ENCODE measurements around the gene PPP1CC.
A peak's percentile ranks its signal among the peaks of the same experiment; 100 is the strongest.

Gene PPP1CC

DNA sequence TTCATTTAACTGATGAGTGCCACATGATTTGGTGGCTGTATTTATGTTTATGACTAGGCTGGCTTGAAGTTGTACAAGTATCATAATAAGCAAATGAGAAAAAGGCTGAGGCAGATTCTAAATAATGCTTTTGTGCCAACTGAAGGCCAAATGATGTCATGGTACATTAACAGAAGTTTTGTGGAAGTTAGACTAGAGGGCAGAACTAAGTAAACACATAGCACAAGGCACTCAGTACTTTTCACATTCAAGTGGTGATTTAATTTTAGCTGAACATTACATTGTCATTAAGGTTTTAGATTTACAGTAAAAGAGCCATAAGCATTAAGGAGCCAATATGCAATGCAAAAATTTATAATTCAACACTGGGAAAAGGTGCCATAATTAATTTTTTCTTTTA is 21.1 kb downstream of the PPP1CC start:
- no peak for DNase-seq

DNA sequence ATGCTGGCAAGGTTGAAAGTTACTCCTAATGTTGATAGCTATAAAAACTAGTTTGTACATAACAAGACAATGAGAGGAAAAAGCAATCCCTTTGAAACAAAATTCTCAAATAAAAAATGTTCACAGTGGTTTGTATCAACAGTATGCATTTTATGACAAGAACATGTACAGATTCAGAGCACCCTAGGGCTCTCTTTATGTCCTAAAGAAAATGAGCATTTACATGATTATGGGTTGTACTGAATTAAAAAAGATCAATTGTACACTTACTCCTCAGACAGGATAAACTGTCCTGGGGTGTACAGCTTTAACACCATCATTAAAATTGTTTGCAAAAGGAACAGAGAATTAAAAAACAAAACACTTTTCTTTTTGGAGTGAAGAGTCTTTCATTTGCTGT is 22.2 kb downstream of the PPP1CC start:
- DNase-seq: no peak

DNA sequence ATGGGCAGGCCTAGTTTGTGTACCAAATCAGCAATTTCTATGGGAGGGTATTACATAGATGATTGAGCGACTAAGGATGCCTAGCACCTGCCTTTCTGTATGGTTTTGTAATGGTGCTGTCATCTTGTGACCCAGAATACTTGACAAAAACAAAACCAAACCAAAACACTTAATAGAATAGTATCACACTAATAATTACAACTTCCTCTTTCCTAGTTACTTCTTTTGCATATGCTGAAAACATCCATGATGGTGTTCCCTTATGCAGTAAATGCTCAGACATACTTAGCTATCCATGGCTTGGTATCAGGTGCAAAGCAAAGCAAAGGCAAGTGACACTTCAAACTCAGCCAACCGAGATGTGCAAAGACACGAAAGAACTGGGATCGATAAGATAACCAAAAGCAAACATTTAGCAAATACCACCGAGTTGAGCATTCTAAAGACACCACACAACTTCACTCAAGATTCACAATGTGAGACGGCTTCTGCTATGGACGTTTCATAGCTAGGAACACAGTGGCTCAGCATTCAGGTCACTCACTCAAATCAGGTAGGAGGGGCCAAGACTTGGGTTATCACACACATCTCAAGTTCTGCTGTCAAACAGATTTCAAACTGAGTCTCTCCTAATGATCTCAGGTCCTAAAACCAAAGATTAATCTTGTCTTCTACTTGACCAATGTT is 24.3 kb downstream of the PPP1CC start:
- no peak for DNase-seq

DNA sequence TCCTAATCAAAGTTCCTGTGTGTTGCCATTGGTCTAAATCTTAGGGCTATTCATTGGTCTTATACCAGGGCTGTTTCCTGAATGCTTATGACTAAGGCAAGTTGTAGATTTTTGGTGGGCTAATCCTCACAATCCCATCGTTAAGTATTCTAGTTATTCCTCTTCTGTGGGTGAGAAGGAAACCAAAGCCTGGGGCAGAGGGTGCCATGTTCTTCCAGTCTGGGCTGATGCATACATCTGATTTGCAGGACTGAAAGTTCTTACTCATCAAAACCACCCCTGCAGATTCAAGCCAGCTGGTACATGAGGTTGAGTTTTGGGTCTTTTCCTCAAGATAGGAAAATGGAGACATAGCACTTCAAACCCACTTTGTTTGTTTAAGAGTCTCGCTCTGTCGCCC is 25.7 kb downstream of the PPP1CC start:
- no peak for DNase-seq

DNA sequence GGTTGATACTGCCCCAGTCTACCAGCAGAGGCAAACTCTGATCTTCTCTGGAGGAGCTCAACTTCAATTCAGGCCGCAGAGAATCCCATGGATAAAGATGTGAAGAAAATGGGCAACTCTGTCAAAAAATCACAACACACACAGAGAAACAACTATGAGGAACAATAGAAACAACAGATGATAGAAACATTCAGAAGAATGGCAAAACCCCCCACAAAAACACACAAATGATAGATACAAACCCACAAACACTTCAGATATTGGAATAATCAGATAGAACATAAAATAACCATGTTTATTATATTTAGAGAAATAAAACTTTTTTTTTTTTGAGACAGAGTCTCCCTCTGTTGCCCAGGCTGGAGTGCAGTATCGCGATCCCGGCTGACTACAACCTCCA is 33.8 kb downstream of the PPP1CC start:
- DNase-seq: no peak

DNA sequence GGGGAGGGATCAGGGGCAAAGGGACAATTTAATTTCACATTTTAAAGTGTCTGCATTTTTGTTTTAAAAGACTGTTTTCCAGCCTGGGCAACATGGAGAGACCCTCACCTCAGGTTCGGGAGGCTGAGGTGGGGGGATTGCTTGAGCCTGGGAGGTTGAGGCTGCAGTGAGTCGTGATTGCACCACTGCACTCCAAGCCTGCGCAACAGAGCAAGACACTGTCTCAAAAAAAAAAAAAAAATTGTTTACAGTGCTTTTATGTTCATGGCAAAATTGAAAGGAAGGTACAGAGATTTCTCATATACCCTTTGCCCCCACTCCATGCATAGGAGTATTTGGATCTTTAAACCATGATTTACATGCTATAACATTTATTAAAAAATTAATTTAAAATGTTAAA is 37.4 kb downstream of the PPP1CC start:
- no peak for DNase-seq

DNA sequence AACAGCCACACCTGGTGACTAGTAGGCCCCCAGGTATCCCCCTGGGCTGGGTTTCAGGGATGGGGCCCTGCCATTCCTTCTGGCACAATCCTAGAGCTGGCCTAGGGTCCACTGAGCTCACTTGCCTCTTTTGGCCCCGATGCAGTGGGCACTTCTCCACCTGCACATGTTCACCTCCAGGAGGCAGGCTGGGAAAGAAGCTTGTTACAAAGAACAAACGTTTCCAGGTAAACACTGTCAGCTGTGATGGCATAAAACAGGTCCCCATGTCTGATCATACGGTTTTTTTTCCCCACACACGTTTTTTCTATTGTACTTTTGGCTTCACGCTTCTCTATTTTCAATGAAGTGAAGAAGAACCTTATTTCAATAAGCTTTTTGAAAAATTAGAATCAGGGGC is 37.9 kb downstream of the PPP1CC start:
- no peak for DNase-seq

DNA sequence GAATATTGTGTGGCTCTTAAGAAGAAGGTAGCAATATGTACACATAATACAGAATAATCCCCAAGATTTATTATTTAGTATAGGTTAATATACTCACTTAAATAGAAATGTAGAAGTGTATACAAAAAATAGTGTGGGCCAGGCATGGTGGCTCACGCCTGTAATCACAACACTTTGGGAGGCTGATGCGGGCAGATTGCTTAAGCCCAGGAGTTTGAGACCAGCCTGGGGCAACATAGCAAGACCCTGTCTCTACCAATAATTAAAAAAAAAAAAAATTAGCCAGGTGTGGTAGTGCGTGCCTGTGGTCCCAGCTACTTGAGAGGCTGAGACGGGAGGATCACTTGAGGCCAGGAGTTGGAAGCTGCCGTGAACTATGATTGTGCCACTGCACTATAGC is 38.5 kb downstream of the PPP1CC start:
- no peak for DNase-seq

DNA sequence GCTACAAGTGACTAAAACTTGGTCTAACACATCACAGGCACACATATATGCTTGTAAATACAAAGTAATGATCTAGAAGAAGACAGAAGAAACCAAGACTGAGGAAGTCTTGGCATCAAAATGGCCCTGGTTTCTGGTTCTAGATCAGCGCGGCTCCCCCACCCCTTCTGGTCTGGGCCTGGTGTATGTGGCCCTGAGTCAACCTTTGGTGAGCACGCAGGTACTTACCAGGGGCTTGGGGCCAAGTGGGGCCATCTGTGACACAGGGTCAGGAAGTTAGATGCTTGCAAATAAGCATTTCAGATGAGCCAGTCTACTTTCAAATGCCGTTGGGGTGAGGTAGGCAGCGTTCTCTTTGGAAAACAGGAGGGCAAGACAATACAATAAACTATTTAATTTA is 40.6 kb downstream of the PPP1CC start:
- DNase-seq: no peak

DNA sequence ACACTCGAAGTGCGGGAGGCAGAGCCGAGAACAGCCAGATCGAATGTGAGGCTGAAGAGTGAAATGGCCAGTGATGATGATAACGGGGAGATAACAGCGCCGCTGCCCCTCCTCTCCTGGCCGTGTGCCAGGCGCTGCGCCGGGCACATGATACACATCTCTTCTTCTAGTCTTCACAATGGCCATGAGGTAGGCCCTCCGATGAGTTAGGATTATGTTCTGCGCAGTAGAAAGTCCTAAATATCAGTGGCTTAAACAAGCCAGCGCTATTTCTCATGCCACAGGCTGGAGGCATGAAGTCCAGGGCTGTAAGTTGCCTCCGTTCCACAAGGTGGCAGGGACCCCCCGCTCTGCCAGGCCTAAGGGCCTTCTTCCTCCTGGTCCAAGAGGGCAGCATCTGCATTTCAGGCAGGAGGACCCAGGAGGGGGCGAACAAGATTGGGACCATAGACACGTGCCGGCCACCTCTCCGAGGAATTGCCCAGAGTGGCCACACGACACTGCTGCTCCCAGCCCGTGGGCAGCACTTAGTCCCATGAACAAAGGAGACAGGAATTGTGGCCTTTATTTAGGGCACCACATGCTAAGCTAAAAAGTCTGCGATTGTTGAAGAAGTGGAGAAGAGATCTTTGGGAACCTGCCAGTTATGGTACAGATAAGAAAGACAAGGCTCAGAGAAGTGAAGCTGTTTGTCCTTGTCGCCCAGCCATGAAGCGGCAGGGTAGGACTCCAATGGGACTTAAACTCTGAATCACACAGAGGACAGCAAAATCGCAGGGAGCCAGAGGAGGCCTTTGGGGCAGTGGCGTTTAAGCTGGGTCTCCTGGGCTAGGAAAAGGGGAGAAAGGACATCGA is 42.9 kb downstream of the PPP1CC start:
- DNase-seq: no peak

DNA sequence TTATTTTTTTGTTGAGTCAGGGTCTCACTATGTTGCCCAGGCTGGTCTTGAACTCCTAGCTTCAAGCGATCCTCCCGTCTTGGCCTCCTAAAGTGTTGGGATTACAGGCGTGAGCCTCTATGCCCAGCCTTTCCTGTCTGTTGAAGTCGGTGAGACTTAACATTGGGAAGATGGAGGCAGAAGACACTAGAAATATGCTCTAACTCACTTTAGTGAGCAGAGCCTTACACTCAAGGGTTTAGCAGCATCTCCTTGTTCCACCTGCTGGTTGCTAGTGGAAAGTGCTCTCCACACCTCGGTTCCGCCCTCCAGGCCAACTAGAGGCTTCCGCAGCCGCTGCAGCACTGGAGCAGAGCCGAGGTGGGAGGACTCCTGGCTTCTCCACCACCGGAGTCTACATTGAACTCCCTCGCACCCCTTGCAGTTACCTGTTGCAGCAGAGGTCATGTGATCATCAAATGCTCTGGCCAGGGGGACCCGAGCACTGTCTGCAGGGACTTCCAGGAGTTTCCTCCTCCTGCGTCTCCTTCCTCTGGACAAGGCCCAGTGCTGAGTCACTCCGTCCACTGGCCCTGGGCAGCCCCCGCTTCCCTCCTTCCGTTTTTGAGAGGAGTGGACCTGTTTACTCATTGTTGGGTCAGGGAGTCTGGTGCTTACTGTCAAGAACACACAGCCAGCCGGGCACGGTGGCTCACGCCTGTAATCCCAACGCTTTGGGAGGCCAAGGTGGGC is 44.4 kb downstream of the PPP1CC start:
- peak; percentile 56 for DNase-seq

DNA sequence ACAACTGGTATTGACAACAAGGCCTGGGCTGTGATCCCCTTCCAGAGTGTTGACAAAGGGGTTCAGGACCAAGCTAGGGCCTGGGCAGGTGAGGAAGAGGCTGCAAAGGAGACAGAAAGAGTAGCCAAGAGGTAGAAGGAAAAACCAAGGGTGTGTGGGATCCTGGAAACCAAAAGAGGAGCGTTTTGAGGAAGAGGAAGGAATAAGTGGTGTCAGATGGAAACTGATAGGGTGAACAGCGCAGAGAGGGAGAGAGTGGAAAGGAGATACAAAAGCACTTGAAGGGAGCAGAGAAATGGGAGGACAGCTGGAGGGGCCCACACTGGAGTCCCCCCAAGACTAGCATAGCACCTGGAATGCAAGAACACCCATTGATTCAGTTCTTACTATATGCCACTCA is 45.5 kb downstream of the PPP1CC start:
- no peak for DNase-seq

DNA sequence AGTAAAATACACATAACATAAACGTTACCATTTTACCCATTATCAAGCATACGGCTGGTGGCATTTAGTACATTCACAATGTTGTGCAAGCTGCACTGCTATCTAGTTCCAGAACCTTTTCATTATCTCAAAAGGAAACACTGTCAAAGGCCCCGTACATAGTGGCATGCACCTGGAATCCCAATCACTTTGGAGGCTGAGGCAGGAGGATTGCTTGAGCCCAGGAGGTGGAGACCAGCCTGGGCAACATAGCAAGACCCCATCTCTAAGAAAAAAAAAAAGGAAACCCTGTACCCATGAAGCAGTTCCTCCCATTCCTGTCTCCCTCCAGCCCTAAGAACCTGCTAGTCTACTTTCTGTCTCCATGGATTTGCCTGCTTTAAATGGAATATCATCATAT is 46.4 kb downstream of the PPP1CC start:
- DNase-seq: no peak

DNA sequence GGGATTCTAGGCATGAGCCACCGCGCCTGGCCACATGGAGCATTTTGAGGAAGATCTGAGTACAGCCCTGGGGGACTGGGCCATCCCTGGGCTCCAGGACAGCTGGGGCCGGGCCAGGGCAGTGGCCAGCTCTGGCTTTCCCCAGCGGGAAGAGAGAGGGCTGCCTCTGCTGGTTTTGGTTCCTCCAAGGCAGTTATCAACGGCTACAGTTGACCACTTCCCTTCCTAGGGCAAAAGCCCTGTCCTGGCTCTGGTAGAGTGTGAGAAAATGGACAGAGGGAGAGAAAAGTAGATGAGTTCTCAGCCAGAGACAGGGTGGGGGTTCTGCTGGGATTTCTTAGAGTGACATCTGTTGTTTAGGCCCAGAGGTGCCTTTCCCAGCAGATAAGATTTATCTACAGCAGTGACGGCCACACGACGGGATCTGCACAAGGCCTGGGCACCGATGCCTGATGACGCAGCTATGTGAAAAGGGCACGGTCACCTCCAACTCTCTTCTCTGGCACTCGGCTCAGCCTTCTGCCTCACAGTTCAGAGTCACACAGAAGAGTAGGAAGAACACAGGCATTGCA is 48.3 kb downstream of the PPP1CC start:
- no peak for DNase-seq

DNA sequence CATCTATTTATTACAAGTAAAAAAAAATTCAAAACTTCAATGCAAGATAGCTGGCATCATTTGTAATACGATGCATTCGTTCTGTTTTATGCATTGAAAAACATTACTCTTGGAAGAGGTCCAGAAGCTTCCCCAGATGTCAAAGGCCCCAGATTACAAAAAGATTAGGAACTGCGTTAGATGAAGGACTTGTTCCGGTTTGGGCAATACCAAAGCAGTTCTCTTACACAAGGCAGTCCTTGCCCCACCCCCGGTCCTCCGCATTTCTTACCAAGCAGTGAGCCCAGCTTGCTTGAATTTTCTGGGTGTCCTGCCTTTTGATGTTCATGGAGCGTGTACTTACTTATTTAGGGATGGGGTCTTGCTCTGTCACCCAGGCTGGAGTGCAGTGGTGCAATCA is 49.0 kb downstream of the PPP1CC start:
- no peak for DNase-seq

DNA sequence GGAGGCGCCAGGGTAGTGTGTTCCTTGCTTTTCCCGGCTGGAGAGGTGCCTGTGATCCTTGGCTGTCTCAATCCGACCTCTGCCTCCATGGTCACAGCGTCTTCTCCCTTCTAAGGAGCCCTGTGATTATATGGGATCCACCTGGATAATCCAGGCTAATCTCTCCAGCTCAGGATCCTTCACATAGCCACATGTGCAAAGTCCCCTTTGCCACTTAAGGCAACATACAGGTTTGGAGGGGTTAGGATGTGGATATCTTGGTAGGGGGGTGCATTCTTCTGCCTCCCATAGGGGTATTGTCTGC is 52.6 kb downstream of the PPP1CC start:
- DNase-seq: no peak

DNA sequence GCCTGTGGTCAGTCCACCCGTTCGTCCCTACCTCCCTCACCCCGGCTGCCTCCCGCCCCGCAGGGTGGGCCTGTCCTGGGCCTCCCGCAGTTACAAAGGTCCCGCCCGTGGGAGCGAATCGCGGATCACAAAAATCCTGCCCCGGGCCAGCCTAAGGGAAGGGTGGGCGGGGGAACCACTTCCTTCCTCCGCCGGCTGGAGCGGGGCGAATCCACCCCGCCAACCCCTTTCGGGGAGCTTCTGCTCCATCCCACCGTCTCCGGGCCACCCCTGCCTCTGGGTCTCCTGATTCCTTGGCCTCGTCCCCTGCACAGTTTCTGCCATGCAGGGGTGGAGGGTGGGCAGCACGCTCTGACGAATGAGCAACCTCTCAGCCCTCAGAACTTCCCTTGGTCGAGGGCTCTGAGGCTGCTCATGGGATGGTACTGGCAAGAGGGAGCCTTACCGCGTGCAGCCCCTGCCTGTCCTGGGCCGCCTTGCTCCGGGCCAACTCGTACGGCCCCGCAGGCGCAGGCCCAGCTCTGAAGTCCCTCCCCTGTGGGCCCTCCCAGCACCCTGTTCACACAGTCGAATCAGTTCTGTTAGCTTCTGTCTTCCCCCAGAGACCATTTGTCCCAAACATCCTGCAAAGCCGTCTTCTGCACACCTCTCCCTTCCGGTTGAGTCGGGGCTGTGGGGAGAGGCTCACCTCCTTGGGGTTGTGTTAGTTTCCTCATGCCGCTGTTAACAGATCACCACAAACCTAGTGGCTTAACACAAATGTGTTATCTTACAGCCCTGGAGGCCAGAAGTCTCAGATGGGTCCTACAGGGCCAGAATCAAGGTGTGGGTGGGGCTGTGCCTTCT is 53.2 kb downstream of the PPP1CC start:
- peak; percentile 18 for DNase-seq

DNA sequence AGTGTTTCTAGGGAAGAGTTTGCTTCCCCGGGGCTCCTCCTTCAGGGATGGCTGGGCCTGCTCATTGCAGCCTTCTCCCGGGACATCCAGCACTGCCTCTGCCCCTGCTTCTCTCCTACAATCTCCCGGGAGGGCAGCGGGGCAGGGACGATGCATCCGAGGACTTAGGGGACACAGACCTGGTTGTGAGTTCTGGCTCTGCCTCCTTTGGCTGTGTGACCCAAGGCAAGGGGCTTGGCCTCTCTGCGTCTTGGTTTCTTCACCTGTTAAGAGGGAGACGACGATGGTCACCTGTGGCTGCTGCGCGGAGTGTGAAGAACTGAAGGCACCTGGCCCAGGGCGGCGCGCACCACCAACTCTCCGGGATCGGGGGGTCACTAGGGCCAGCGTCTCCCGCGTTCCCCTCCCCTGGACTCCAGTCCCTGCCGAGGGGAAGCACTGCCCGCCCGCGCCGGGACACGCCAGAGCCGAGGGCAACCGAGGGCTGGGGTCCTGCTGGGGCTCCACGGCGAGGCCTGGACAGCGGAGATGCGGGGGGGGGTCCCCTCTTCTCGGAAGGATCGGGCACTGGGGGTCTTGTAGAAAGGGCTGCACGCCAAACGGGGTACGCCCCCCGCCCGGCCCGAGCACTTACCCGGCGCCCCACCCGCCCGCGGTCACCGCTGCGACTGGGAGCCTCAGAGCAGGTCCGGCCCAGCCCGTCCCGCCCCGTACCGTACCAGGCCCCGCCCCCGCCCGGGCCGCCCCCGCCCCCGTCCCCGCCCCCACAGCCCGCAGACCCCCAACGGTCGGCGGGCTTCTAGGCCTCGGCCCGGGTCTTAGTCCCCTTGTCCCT is 54.0 kb downstream of the PPP1CC start, which contains the start of gene HVCN1:
Gene HVCN1 (minus strand): TSS at position 670 of the 835 bp plus-strand sequence. CDS start 5,870 bp downstream, outside the sequence.
- peak; percentile 13 for DNase-seq

DNA sequence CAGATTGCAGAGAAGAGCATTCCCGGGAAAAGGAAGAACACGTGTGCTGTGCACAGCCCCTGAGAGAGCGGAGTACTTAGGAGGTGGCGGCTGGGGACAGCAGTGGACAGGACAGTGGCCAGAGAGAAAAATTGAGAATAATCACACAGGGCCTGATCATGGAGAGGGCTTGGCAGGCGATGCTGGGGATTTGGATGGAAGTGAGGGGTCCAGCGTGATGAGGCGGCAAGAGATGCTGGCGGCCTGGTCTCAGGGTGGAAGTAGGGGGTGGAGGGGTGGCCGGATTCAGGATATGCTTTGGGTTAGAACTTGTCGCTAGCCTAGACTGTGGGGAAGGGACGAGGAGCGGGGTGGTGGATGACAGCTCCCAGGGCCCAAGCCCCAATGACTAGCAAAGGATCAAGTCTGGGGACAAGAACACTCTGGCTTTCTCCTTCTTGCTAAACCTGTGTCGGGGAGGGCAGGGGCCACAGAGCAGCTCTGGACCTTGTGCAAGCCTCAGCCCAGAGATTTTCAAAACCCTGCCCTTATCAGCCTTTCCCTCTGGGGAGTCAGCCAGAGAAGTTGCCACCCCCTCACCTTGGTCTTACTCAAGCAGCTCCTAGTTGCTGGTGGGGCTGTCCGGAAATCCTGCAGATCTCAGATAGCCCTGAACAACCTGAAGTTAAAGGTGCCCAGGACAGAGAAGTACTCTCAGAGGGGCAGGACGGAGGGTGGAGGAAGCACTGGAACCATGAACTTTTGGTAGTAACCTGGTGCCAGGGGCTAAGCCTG is 55.1 kb downstream of the PPP1CC start:
- DNase-seq: no peak

DNA sequence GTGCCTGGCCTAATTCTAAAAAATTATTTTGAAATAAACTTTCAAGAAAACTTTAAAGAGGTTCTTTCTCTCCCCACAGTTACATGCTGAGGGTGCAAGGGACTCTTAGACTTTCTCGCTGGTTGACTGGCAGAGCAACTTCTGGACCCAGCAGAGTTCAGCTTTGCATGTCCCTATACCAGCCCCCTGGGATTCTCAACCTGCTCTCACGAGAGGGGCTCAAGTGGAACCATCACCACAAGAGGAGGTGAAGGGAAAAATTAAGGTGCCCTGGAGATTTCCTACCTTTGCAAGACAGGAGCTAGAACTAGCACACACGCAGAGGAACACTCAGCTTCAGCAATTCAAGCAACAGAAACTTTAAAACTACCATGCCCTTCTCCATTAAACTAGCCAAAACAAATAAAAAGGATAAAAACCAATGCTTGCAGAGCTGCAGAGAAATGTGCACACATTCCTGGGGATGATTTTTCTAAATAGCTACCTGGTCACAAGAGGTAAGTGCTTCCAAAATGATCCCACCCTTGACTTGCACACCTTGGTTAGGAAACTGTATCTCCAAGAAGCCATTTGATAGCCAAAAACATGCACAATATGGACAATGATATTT is 56.3 kb downstream of the PPP1CC start:
- no peak for DNase-seq

All from effector CD4-positive, alpha-beta T cell (primary cell).